Measurements from ENCODE around the gene LAGE3. TPM values are rescaled to one million over a fixed set of nuclear protein-coding genes. Genes with fewer than 3 reads are reported as not detected.

The LAGE3 gene
- total and polyA plus RNA-seq, 2 experiments from 2014 or later, result 42.9 to 49.2 TPM

DNA sequence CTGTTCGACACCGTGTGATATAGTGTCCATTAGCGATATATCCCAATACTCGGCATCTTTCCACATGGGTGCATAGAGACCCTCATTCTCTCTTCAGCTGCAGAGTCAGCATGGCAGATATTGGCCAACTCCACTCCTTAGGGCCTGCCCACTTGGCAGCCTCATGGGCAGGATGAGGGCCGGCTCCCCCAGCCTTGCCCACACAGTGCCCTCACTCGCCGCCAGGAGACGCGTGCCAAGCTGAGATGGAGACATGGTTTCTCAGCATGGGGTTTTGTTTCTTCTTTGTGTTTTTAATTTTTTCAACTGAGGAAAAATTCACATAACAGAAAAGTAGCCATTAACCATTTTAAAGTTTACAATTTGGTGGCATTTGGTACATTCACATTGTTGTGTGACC, 26.3 kb downstream of the LAGE3 start:
- Histone ChIP-seq H3K4me2 (ENCODE audit: unreplicated experiment) (no peak overlapping the region), H2AFZ (no peak overlapping the region), H4K20me1 (ENCODE audit: insufficient read depth) (no peaks in the 10 kb centered on the region), H3K9ac (no peak overlapping the region), H3K9me2 (ENCODE audit: insufficient read depth) (no peaks in the 10 kb centered on the region), H3K79me2 (ENCODE audit: insufficient read depth) (peaks cover 3% of the 10 kb centered on the region; the same call in 1 of the 2 replicates), H3K4me1 (ENCODE audit: insufficient read depth) (no peaks in the 10 kb centered on the region), H3K27me3 (replicated peaks; ENCODE audit: insufficient read depth) (no peaks in the 10 kb centered on the region), H3F3A (ENCODE audit: insufficient read depth) (no peaks in the 10 kb centered on the region), H3K27ac (no peak overlapping the region), H3K36me3 (ENCODE audit: low read depth) (no peaks in the 10 kb centered on the region), H3K4me3 (no peak overlapping the region), H3K9me3 (ENCODE audit: low read depth) (no peaks in the 10 kb centered on the region)
- in situ Hi-C loops (cut with MboI), result no loop called here
- TF ChIP-seq EZH2phosphoT487 (IDR thresholded peaks at IDR 0.05; ENCODE audit: insufficient read depth, low read depth) (no peak), EZH2 (IDR thresholded peaks at IDR 0.05; ENCODE audit: insufficient read depth, poor library complexity, severe bottlenecking) (no peak)
- no peak for DNase-seq
- WGBS, 2 experiments (ENCODE audit: low coverage in 1 of 2, low lambda C conversion rate in 2 of 2, missing lambda C conversion rate in 2 of 2), result 89 to 94% methylated on average over 9 of the region's 9 CpGs

DNA sequence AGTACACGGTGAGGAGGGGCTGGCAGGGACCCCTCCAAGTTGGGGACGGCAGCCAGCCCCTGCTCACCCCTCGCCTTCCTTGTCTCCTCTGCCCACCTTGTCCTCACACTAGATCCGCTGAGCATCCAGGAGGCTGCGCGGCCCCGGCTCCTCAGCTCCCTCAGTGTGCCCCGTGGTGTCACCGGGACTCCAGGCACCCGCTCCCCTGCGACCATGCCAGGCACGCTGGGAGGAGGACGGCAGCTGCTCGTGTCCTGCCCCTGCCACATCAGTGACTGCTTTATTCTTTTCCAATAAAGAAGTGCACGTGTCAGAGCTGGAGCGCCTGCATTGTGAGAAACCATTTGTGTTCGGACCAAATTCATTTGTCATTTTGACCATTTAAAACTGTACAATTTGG, 28.8 kb downstream of the LAGE3 start:
- Histone ChIP-seq H3F3A (ENCODE audit: insufficient read depth) (no peaks in the 10 kb centered on the region), H3K79me2 (ENCODE audit: insufficient read depth) (peaks cover 28% of the 10 kb centered on the region), H3K9me2 (ENCODE audit: insufficient read depth) (no peaks in the 10 kb centered on the region), H3K4me3 (no peak overlapping the region), H3K36me3 (ENCODE audit: low read depth) (no peaks in the 10 kb centered on the region), H2AFZ (no peak overlapping the region), H3K9ac (no peak overlapping the region), H3K27ac (no peak overlapping the region), H4K20me1 (ENCODE audit: insufficient read depth) (no peaks in the 10 kb centered on the region), H3K4me2 (ENCODE audit: unreplicated experiment) (no peak overlapping the region), H3K4me1 (ENCODE audit: insufficient read depth) (peaks cover 3% of the 10 kb centered on the region; the same call in 1 of the 2 replicates), H3K27me3 (replicated peaks; ENCODE audit: insufficient read depth) (no peaks in the 10 kb centered on the region), H3K9me3 (ENCODE audit: low read depth) (no peaks in the 10 kb centered on the region)
- TF ChIP-seq EZH2 (IDR thresholded peaks at IDR 0.05; ENCODE audit: insufficient read depth, poor library complexity, severe bottlenecking) (no peak), EZH2phosphoT487 (IDR thresholded peaks at IDR 0.05; ENCODE audit: insufficient read depth, low read depth) (no peak)
- no peak for DNase-seq
- 86 to 97% methylated on average over 8 to 14 of the region's 17 CpGs for WGBS, 2 experiments (ENCODE audit: low coverage in 1 of 2, low lambda C conversion rate in 2 of 2, missing lambda C conversion rate in 2 of 2)
- in situ Hi-C loops (cut with MboI), result no loop called here

DNA sequence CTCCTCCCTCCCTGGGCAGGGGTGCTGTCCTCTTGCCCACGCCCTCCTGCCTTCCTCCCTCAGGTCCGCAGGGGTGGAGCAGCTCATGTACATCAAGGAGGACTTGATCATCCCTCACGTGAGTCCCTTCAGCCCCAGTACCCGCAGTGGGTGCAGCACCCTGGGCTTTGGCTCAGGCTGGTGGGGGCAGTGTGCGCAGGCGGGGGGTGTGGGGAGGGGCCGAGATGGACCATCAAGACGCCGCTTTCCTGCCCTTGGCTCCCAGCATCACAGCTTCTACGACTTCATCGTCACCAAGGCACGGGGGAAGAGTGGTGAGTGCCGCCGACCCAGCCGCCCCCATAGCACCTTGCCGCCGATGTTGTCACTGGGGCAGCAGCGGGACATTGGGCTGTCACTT, 29.5 kb downstream of the LAGE3 start:
- no peak overlapping the region for H3K9ac ChIP-seq
- H3K36me3 ChIP-seq (ENCODE audit: low read depth), result no peaks in the 10 kb centered on the region
- H4K20me1 ChIP-seq (ENCODE audit: insufficient read depth), result no peaks in the 10 kb centered on the region
- H3F3A ChIP-seq (ENCODE audit: insufficient read depth), result no peaks in the 10 kb centered on the region
- no peak overlapping the region for H2AFZ ChIP-seq
- H3K79me2 ChIP-seq (ENCODE audit: insufficient read depth), result peaks cover 35% of the 10 kb centered on the region
- WGBS, 2 experiments (ENCODE audit: low coverage in 1 of 2, low lambda C conversion rate in 2 of 2, missing lambda C conversion rate in 2 of 2), result 97 to 100% methylated on average over 5 to 18 of the region's 18 CpGs
- no peaks in the 10 kb centered on the region for H3K27me3 ChIP-seq (replicated peaks; ENCODE audit: insufficient read depth)
- H3K9me2 ChIP-seq (ENCODE audit: insufficient read depth), result no peaks in the 10 kb centered on the region
- H3K9me3 ChIP-seq (ENCODE audit: low read depth), result no peaks in the 10 kb centered on the region
- in situ Hi-C loops (cut with MboI), result no loop called here
- DNase-seq, result no peak
- no peak overlapping the region for H3K4me3 ChIP-seq
- no peak for TF ChIP-seq EZH2phosphoT487 (IDR thresholded peaks at IDR 0.05; ENCODE audit: insufficient read depth, low read depth)
- no peak for TF ChIP-seq EZH2 (IDR thresholded peaks at IDR 0.05; ENCODE audit: insufficient read depth, poor library complexity, severe bottlenecking)
- no peak overlapping the region for H3K4me2 ChIP-seq (ENCODE audit: unreplicated experiment)
- H3K4me1 ChIP-seq (ENCODE audit: insufficient read depth), result peaks cover 5% of the 10 kb centered on the region; the same call in 1 of the 2 replicates
- H3K27ac ChIP-seq, result no peak overlapping the region

DNA sequence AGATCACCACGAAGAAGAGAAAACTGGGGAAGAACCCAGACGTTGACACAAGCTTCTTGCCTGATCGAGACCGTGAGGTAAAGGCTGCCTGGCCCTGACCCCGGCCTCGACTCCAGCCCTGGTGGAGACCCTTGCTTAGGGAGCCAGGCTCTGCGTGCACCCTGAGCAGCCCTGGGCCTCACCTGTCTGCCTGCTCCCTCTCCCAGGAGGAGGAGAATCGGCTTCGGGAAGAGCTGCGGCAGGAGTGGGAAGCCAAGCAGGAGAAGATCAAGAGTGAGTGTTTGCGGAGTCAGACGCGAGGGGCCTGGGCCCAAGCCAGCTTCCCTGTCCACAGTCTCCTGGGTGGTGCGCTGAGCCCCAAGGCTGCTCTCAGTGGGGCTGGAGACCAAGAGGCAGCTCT, 30.6 kb downstream of the LAGE3 start:
- no peak for TF ChIP-seq EZH2 (IDR thresholded peaks at IDR 0.05; ENCODE audit: insufficient read depth, poor library complexity, severe bottlenecking)
- TF ChIP-seq EZH2phosphoT487 (IDR thresholded peaks at IDR 0.05; ENCODE audit: insufficient read depth, low read depth), result no peak
- Histone ChIP-seq H3K4me3 (no peak overlapping the region), H3K27me3 (replicated peaks; ENCODE audit: insufficient read depth) (no peaks in the 10 kb centered on the region), H3K27ac (no peak overlapping the region), H3K9me2 (ENCODE audit: insufficient read depth) (no peaks in the 10 kb centered on the region), H3K36me3 (ENCODE audit: low read depth) (no peaks in the 10 kb centered on the region), H3K79me2 (ENCODE audit: insufficient read depth) (peaks cover 39% of the 10 kb centered on the region), H2AFZ (no peak overlapping the region), H3K9me3 (ENCODE audit: low read depth) (no peaks in the 10 kb centered on the region), H3K4me2 (ENCODE audit: unreplicated experiment) (no peak overlapping the region), H3K9ac (no peak overlapping the region), H3F3A (ENCODE audit: insufficient read depth) (no peaks in the 10 kb centered on the region; the same call in 1 of the 2 replicates), H3K4me1 (ENCODE audit: insufficient read depth) (peaks cover 5% of the 10 kb centered on the region; the same call in 1 of the 2 replicates), H4K20me1 (ENCODE audit: insufficient read depth) (no peaks in the 10 kb centered on the region)
- in situ Hi-C loops (cut with MboI), result no loop called here
- DNase-seq, result no peak
- WGBS, 2 experiments (ENCODE audit: low coverage in 1 of 2, low lambda C conversion rate in 2 of 2, missing lambda C conversion rate in 2 of 2), result 93 to 94% methylated on average over 9 to 14 of the region's 14 CpGs

DNA sequence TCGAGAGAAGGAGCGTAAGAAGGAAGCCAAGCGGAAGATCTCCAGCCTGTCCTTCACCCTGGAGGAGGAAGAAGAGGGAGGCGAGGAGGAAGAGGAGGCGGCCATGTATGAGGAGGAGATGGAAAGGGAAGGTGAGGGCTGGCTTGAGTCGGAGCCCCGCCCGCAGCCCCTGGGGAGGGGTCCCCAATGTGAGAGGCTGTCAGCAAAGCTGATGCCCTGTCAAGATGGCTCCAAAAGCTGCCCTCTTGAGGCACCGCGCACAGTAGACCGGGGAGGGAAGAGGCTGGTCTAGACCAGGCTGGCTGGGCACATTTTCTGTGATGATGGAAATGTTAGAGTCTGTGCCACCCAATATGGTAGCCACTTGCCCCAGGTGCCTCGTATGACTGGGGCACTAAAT, 32.7 kb downstream of the LAGE3 start:
- 67 to 77% methylated on average over 3 to 12 of the region's 12 CpGs for WGBS, 2 experiments (ENCODE audit: low coverage in 1 of 2, low lambda C conversion rate in 2 of 2, missing lambda C conversion rate in 2 of 2)
- TF ChIP-seq EZH2 (IDR thresholded peaks at IDR 0.05; ENCODE audit: insufficient read depth, poor library complexity, severe bottlenecking) (no peak), EZH2phosphoT487 (IDR thresholded peaks at IDR 0.05; ENCODE audit: insufficient read depth, low read depth) (no peak)
- H3K36me3 ChIP-seq (ENCODE audit: low read depth), result no peaks in the 10 kb centered on the region

More for the DNA sequence above, 32.7 kb downstream of the LAGE3 start:
- Histone ChIP-seq H3K27ac (no peak overlapping the region), H2AFZ (no peak overlapping the region), H3K4me2 (ENCODE audit: unreplicated experiment) (no peak overlapping the region), H3K79me2 (ENCODE audit: insufficient read depth) (peaks cover 48% of the 10 kb centered on the region), H3K27me3 (replicated peaks; ENCODE audit: insufficient read depth) (no peaks in the 10 kb centered on the region), H3K4me3 (no peak overlapping the region), H3K4me1 (ENCODE audit: insufficient read depth) (peaks cover 5% of the 10 kb centered on the region; the same call in 1 of the 2 replicates), H3K9me2 (ENCODE audit: insufficient read depth) (no peaks in the 10 kb centered on the region), H3F3A (ENCODE audit: insufficient read depth) (no peaks in the 10 kb centered on the region; the same call in 1 of the 2 replicates), H3K9ac (no peak overlapping the region), H3K9me3 (ENCODE audit: low read depth) (no peaks in the 10 kb centered on the region), H4K20me1 (ENCODE audit: insufficient read depth) (no peaks in the 10 kb centered on the region)
- DNase-seq, result no peak
- in situ Hi-C loops (cut with MboI), result no loop called here

Measured in GM23248 (cell line).